ENCODE data around the gene MYOF.

DNA sequence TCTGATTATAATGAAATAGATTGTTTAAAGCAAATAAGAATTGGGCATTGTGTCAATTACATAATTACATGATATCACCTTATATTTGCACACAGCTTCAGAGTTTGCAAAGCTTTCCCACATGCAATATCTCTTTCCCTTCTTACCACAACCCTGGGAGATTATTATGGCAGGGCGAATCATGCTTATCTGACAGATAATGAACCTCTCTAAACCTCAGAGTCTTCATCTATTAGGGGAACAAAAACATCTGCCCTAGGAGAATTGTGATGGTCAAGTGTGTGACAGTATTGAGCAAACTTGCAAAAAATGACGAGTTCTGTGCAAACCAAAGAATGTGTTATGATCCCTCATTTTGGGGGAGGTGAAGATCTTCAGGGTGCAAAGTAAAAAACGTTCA lies 90.0 kb downstream of the MYOF start:
- TF ChIP-seq, protein P1, sequence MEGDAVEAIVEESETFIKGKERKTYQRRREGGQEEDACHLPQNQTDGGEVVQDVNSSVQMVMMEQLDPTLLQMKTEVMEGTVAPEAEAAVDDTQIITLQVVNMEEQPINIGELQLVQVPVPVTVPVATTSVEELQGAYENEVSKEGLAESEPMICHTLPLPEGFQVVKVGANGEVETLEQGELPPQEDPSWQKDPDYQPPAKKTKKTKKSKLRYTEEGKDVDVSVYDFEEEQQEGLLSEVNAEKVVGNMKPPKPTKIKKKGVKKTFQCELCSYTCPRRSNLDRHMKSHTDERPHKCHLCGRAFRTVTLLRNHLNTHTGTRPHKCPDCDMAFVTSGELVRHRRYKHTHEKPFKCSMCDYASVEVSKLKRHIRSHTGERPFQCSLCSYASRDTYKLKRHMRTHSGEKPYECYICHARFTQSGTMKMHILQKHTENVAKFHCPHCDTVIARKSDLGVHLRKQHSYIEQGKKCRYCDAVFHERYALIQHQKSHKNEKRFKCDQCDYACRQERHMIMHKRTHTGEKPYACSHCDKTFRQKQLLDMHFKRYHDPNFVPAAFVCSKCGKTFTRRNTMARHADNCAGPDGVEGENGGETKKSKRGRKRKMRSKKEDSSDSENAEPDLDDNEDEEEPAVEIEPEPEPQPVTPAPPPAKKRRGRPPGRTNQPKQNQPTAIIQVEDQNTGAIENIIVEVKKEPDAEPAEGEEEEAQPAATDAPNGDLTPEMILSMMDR (IDR thresholded peaks at IDR 0.05): no peak
- TF ChIP-seq ZFX (IDR thresholded peaks at IDR 0.05; ENCODE audit: borderline replicate concordance): no peak
